GM12864 (cell line): ENCODE data around the gene ESRP2.
A peak's percentile ranks its signal among the peaks of the same experiment; 100 is the strongest.

ENCODE experiments used
- DNase-seq: peaks from one replicate; pipeline ENCODE4 v3.0.0-alpha.2; 2011; ENCODE audit warnings: low read depth
- H3K4me3 ChIP-seq: 2 replicates; pipeline ENCODE4 v1.5.1; 2011; ENCODE audit warnings: mild to moderate bottlenecking, low read depth, low read length, control low read depth
- CTCF ChIP-seq: IDR thresholded peaks from 2 replicates; pipeline ENCODE4 v1.5.1; 2011; ENCODE audit warnings: low read depth, mild to moderate bottlenecking, moderate library complexity, low read length, control low read depth, inconsistent platforms; ENCODE audit errors: missing control alignments

Gene ESRP2

DNA sequence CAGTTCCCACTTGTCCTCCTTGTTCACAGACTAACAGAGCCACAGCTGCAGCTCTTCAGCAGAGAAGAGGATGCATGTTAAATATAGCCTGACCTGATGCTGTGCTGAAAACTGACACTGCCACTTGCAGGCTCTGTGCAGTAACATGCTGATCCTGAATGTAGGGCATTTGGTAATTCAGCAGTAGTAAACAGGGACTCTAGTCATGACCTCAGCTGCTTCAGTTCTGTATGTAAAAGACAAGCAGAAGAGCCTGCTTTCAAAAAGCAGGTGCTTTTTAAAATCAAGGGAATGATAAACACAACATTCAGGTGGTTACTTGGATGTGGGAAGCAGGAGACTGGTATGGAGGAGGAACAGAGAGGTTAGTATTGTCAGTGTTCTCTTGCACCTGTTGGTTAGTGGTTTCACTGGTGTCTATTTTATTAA lies 33.8 kb downstream of the ESRP2 start:
- no peak overlapping the region for H3K4me3 ChIP-seq
- DNase-seq = no peak
- TF ChIP-seq CTCF = no peak

- TF ChIP-seq CTCF = no peak
- DNase-seq = no peak
- no peak overlapping the region for H3K4me3 ChIP-seq
Measured at GRCh38 chr16:68200088-68200783, 35.7 kb downstream of the ESRP2 start.

DNA sequence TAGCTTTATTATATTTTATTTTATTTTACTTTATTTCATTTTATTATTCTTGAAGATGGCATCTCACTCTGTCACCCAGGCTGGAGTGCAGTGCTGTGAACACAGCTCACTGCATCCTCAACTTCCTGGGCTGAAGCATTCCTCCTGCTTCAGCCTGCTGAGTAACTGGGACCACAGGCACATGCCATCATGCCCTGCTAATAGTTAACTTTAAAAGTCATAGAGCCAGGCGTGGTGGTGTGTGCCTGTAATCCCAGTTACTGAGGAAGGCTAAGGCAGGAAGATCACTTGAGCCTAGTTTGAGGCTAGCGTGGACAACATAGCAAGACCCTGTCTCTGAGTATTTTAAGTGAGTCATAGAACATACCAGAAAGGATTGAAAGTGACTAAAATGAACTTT lies 38.7 kb downstream of the ESRP2 start:
- no peak for DNase-seq
- TF ChIP-seq CTCF = no peak
- no peak overlapping the region for H3K4me3 ChIP-seq

DNA sequence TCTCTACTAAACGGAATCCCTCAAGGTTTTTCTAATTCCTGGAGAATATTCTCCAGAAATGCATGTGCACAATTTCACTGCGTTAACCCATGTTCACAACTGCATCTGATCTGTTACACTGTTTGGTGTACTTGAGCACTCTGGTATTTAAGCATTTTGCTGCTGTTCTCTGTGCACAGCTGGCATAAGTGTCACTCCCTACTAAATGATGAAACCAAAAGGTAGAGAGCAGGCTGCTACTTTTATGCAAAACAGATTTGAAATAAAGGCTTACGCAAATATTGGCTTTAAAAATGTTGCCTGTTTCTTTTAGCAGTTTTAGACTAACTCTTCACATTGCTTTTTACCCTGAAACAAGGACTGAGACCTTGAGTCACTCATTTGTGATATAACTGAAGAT lies 41.7 kb downstream of the ESRP2 start:
- TF ChIP-seq CTCF = no peak
- peak; percentile 51 for DNase-seq
- no peak overlapping the region for H3K4me3 ChIP-seq

GRCh38 chr16:68190736-68191510 lies 45.0 kb downstream of the ESRP2 start:
- TF ChIP-seq CTCF = no peak
- no peak for DNase-seq
- H3K4me3 ChIP-seq = no peak overlapping the region

GRCh38 chr16:68190081-68190480 lies 45.8 kb downstream of the ESRP2 start:
- DNase-seq = no peak
- no peak overlapping the region for H3K4me3 ChIP-seq
- no peak for TF ChIP-seq CTCF

DNA sequence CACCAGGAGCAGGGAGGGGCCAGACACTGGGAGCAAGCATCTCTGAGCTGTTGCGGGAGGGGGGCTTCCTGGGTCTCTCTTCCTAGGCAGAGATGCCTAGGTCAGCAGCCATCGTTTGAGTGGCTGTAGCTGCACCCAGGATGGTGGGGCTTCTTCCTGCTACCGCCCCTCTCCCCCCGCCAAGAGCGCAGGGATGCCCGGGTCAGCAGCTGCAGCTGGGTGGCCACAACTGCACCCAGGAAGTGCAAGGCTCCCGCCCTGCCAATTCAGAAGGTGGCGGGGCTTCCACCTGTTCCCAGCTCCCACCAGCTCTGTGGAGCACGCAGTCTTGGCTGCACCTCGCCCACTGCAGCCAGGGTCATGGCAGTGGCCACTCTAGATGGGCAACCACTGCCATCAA lies 47.8 kb downstream of the ESRP2 start:
- no peak for DNase-seq
- no peak for TF ChIP-seq CTCF
- no peak overlapping the region for H3K4me3 ChIP-seq
